Endodermal cell (in vitro differentiated cells): Measurements from ENCODE around the gene SRMS. TPM values are rescaled to one million over a fixed set of nuclear protein-coding genes. Genes with fewer than 3 reads are reported as not detected.

Experiments used
- DNase-seq: peaks from one replicate; pipeline ENCODE4 v3.0.0-alpha.2; 2017
- H3K27ac ChIP-seq: 2 replicates; pipeline ENCODE4 v1.5.1; 2013; ENCODE audit warnings: mild to moderate bottlenecking, low read depth, low read length, moderate library complexity
- H3K27me3 ChIP-seq: 2 replicates; pipeline ENCODE4 v1.6.1; 2013; ENCODE audit warnings: mild to moderate bottlenecking, low read length, moderate library complexity; ENCODE audit not compliant: insufficient read depth, control insufficient read depth, poor library complexity, severe bottlenecking
- H3K36me3 ChIP-seq: 2 replicates; pipeline ENCODE4 v1.7.0; 2013; ENCODE audit warnings: mild to moderate bottlenecking, low read length, moderate library complexity; ENCODE audit not compliant: control insufficient read depth, insufficient read depth
- H3K4me1 ChIP-seq: one replicate; pipeline ENCODE4 v1.7.0; 2013; ENCODE audit warnings: low read length; ENCODE audit not compliant: control insufficient read depth, insufficient read depth
- H3K4me3 ChIP-seq: 2 replicates; pipeline ENCODE4 v1.5.1; 2013; ENCODE audit warnings: mild to moderate bottlenecking, low read length, moderate library complexity
- H3K9ac ChIP-seq: 2 replicates; pipeline ENCODE4 v1.6.1; 2013; ENCODE audit warnings: mild to moderate bottlenecking, low read length, moderate library complexity; ENCODE audit not compliant: poor library complexity, severe bottlenecking; ENCODE audit errors: extremely low read depth
- H3K9me3 ChIP-seq: 2 replicates; pipeline ENCODE4 v1.6.1; 2013; ENCODE audit warnings: mild to moderate bottlenecking, low read length, moderate library complexity; ENCODE audit not compliant: control insufficient read depth
- H3K27ac Mint-ChIP-seq: 2 replicates; pipeline ENCODE4 v1.8.0; 2020; ENCODE audit warnings: mixed read lengths
- H3K27me3 Mint-ChIP-seq: 2 replicates; pipeline ENCODE4 v1.8.0; 2021; ENCODE audit warnings: mild to moderate bottlenecking, mixed read lengths; ENCODE audit not compliant: insufficient read depth
- H3K36me3 Mint-ChIP-seq: 2 replicates; pipeline ENCODE4 v1.8.0; 2020; ENCODE audit warnings: low read depth, mixed read lengths
- H3K4me1 Mint-ChIP-seq: 2 replicates; pipeline ENCODE4 v1.8.0; 2020; ENCODE audit warnings: mixed read lengths
- H3K4me3 Mint-ChIP-seq: 2 replicates; pipeline ENCODE4 v1.8.0; 2020; ENCODE audit warnings: mild to moderate bottlenecking, moderate library complexity, mixed read lengths
- H3K9me3 Mint-ChIP-seq: 2 replicates; pipeline ENCODE4 v1.8.0; 2020; ENCODE audit warnings: mild to moderate bottlenecking, mixed read lengths
- WGBS, 2 experiments: methylation state at CpG; one replicate each; pipeline versions ENCODE4 v1.1.5 to v1.1.7; 2013; ENCODE audit warnings: missing lambda C conversion rate in 2 of 2, mixed read lengths in 1 of 2; ENCODE audit not compliant: insufficient coverage in 1 of 2, insufficient read length in 1 of 2; 5-methylcytosine and 5-hydroxymethylcytosine counted together
- total RNA-seq, 2 donors: library from RNA; stranded (reverse); fragmentation: NEBNext Ultra II Directional in 1 of 2; extraction: Animal tissue kit (Norgen Biotek cat#: 25700) in 1 of 2; gene quantifications; 2 replicates in 1 of 2; 3 replicates in 1 of 2; pipeline ENCODE4 v1.2.1, GENCODE V29; 2021
- TF ChIP-seq, protein P1 (sequence below): fragments of 200-600 bp; sonication (generic); conservative IDR thresholded peaks from 2 replicates; pipeline ENCODE4 v1.5.0; 2021; ENCODE audit warnings: antibody characterized with exemption, mild to moderate bottlenecking

SRMS gene
- total RNA-seq, 2 donors from 2014 or later: not detected

DNA sequence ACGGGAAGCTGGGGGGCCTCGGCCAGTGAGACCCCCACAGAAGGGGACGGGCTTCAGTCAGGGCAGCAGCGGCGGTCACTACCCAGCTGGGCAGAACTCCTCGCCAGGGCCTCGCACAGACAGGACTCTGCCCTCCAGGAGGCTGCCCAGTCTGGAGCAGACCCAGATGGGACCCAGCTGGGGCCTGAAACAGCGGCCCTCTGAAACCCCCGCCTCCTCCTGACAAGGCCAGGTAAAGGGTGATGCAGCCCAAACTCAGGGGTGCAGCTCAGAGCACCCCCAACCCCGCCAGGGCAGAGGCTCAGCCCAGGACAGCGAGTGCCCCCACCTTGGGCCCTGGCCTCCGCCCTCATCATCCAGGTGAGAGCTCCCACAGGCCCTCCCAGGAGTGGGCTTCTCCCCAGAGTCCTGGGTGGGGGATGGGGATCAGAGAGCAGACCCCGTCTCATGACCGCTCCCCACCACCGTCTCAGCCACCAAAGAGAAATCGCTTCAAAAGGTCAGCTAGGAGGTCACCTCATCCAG, 50.9 kb downstream of the SRMS start:
- TF ChIP-seq, protein P1, sequence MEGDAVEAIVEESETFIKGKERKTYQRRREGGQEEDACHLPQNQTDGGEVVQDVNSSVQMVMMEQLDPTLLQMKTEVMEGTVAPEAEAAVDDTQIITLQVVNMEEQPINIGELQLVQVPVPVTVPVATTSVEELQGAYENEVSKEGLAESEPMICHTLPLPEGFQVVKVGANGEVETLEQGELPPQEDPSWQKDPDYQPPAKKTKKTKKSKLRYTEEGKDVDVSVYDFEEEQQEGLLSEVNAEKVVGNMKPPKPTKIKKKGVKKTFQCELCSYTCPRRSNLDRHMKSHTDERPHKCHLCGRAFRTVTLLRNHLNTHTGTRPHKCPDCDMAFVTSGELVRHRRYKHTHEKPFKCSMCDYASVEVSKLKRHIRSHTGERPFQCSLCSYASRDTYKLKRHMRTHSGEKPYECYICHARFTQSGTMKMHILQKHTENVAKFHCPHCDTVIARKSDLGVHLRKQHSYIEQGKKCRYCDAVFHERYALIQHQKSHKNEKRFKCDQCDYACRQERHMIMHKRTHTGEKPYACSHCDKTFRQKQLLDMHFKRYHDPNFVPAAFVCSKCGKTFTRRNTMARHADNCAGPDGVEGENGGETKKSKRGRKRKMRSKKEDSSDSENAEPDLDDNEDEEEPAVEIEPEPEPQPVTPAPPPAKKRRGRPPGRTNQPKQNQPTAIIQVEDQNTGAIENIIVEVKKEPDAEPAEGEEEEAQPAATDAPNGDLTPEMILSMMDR: no peak
- Histone ChIP-seq H3K36me3 (no peaks in the 10 kb centered on the region), H3K4me3 (no peak overlapping the region), H3K27ac (no peak overlapping the region), H3K27me3 (peaks cover 36% of the 10 kb centered on the region), H3K4me1 (no peaks in the 10 kb centered on the region), H3K9ac (no peak overlapping the region), H3K9me3 (no peaks in the 10 kb centered on the region)
- no peak overlapping the region for H3K4me3 Mint-ChIP-seq
- DNase-seq: no peak
- peaks cover 44% of the 10 kb centered on the region for H3K27me3 Mint-ChIP-seq
- no peaks in the 10 kb centered on the region for H3K4me1 Mint-ChIP-seq
- WGBS, 2 experiments: 69 to 73% methylated on average over 12 to 16 of the region's 16 CpGs
- no peak overlapping the region for H3K27ac Mint-ChIP-seq
- H3K36me3 Mint-ChIP-seq: peaks cover 7% of the 10 kb centered on the region
- no peaks in the 10 kb centered on the region for H3K9me3 Mint-ChIP-seq

DNA sequence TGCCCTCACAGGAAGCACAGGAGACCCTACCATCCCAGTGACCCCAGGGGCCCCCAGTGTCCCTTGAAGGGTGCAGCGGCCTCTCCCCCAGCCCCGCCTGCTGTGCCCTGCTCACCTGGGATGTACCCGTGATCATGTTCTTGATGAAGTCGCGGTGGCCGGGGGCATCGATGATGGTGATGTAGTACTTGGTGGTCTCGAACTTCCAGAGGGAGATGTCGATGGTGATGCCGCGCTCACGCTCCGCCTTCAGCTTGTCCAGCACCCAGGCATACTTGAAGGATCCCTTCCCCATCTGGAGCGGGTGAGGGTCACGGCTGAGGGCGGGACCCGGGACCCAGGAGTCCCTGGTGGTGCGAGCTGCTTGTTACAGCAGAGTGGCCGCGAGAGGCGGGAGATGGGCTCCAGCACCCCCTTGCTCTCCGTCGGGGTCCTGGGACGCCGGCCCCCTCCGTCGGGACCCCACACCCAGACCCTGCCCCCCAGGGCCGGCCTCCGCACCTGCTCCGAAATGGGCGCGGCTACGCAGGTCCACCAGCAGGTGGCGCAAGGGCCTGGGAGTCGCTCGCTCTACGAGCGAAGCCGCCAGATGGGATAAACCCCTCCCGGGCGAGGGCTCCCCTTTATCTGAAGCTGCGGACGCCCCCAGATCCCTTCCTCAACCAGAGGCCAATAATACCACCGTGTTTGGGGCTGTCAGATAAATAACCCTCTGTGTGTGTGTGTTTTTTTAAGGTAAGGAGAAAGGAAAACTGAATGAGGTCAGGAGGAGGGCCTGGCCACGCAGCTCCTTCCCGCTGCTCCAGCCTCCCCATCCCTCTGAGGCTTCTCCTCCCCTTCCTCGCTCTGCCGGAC, 51.6 kb downstream of the SRMS start:
- Histone ChIP-seq H3K27me3 (peaks cover 36% of the 10 kb centered on the region), H3K4me3 (no peak overlapping the region), H3K9me3 (no peaks in the 10 kb centered on the region), H3K4me1 (no peaks in the 10 kb centered on the region), H3K27ac (no peak overlapping the region), H3K9ac (no peak overlapping the region), H3K36me3 (no peaks in the 10 kb centered on the region)
- DNase-seq: peak; percentile 89
- Mint-ChIP-seq H3K9me3 (no peaks in the 10 kb centered on the region), H3K4me3 (no peak overlapping the region), H3K27me3 (peaks cover 42% of the 10 kb centered on the region), H3K36me3 (peaks cover 7% of the 10 kb centered on the region), H3K4me1 (no peaks in the 10 kb centered on the region), H3K27ac (no peak overlapping the region)
- 29 to 42% methylated on average over 24 to 47 of the region's 48 CpGs for WGBS, 2 experiments
- TF ChIP-seq, protein P1: peak; percentile 100

DNA sequence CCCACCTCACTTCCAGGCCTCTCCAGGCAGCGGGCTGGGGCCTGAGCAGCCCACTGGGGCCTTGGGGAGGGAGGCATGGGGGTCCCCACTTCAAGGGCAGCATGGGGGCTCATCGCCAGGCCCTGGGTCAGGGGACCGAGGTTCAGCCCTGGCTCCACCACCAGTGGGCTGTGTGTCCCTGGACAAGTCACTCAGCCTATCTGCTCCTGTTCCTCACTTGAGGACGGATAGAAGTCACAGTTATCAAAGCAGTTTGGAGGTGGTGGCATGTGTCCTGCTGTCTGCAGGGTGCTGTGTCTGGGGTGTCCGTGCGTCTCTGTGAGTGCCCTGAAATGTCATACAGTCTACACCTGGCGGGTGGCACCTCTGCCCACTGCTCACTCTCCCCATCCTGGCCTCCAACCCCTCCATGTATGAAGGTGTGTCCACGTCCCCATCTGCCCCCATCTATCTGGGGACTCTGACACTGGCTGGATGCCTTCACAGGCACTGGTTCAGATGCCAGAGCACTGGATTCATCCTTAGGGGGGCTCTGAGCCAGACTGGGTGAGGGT, 52.3 kb downstream of the SRMS start:
- 90 to 92% methylated on average over 7 to 8 of the region's 8 CpGs for WGBS, 2 experiments
- Mint-ChIP-seq H3K4me3 (no peak overlapping the region), H3K36me3 (peaks cover 7% of the 10 kb centered on the region)

More for the DNA sequence above, 52.3 kb downstream of the SRMS start:
- no peak overlapping the region for H3K9ac ChIP-seq
- Mint-ChIP-seq H3K27me3 (peaks cover 42% of the 10 kb centered on the region), H3K27ac (no peak overlapping the region), H3K9me3 (no peaks in the 10 kb centered on the region), H3K4me1 (no peaks in the 10 kb centered on the region)
- TF ChIP-seq, protein P1: no peak
- H3K36me3 ChIP-seq: no peaks in the 10 kb centered on the region
- no peak overlapping the region for H3K27ac ChIP-seq
- no peaks in the 10 kb centered on the region for H3K9me3 ChIP-seq
- no peaks in the 10 kb centered on the region for H3K4me1 ChIP-seq
- no peak for DNase-seq
- no peak overlapping the region for H3K4me3 ChIP-seq
- H3K27me3 ChIP-seq: peaks cover 35% of the 10 kb centered on the region
